Inflammatory macrophage treated with lipopolysaccharide for 4 hours (primary cell): ENCODE measurements around the gene PTH2.
"Not testable (repeated sequence)": the region's sequence is repeated elsewhere in the genome, so short reads cannot be mapped to it uniquely, and the experiment has no call there.

Experiments
- DNase-seq: peaks from one replicate; pipeline ENCODE4 v3.0.0-alpha.2; 2020

Gene PTH2

DNA sequence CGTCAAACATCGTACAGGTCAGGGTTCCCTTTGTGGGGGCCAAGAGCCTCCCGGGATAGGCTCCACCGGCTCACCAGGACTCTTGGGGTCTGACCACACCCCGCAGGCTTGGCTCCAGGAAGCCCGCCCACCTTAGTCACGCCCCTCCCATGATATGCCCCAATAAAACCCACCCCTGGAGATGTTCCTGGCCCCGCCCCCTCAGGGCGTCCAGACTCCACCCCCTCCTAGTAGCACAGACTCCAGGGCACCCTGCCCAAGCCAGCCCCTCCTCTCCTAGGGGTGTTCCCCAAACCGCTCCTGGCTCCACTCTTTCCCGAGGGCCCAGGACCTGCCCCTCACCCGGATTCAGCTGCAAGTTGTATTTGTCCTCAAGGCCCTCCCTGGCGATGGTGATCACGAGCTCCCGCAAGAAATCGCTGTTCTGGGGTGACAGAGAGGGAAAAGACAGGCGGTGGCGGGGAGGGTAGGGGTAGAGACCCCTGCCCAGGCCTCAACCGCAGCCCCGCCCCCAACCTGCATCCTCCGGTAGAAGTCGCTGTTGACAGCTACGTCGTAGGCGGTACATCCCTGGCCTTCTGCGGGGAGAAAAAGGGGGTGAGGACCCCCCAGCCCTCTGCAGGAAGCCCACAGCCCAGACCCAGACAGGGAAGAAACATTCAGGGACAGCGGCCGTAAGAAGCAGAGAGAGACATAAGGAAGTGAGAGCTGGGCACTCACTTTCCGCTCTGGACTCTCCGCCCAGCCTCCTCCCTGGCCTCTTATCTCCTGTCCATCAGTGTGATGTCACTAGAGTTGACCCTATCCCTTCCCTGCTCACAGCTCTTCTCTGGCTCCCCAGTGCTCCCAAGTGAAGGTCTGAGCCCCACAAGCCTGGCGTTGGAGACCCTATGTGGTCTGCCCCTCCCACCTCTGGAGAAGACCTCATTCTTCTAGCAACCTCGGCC is 24.5 kb upstream of the PTH2 start:
- no peak for DNase-seq

DNA sequence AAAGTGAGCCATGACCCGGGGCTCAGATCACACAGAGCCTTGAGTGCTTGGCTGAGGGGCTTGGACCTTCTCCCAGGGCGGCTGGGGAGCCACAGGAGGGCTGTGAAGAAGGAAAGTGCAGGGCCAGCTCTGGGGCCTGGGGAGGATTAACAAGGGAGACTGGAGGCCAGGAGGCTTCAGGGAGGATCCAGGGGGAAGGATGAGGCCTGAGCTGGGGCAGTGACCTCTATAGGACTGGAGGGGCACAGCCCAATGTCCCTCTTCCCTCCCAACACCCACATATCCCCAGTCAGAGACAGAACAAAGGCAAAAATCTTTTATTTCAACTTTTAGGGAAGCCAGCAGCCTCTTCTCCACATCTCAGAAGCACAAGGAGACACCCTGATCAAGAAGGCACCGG is 22.8 kb upstream of the PTH2 start:
- DNase-seq, result no peak

DNA sequence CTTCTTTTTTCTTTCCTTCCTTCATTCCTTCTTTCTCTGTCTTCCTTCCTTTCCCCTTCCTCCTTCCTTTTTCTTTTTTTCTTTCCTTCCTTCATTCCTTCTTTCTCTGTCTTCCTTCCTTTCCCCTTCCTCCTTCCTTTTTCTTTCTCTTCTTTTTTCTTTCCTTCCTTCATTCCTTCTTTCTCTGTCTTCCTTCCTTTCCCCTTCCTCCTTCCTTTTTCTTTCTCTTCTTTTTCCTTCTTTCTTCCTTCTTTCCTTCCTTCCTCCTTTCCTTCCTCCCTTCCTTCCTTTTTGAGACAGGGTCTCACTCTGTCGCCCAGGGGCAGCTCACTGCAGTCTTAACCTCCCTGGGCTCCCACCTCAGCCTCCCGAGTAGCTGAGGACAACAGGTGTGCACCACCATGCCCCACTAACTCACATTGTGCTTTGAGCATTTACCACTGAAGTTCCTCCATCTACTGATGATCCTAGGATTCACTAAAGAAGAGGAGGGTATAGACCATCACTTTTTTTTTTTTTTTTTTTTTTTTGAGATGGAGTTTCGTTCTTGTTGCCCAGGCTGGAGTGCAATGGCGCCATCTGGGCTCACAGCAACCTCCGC is 21.0 kb upstream of the PTH2 start:
- DNase-seq, result not testable (repeated sequence)

DNA sequence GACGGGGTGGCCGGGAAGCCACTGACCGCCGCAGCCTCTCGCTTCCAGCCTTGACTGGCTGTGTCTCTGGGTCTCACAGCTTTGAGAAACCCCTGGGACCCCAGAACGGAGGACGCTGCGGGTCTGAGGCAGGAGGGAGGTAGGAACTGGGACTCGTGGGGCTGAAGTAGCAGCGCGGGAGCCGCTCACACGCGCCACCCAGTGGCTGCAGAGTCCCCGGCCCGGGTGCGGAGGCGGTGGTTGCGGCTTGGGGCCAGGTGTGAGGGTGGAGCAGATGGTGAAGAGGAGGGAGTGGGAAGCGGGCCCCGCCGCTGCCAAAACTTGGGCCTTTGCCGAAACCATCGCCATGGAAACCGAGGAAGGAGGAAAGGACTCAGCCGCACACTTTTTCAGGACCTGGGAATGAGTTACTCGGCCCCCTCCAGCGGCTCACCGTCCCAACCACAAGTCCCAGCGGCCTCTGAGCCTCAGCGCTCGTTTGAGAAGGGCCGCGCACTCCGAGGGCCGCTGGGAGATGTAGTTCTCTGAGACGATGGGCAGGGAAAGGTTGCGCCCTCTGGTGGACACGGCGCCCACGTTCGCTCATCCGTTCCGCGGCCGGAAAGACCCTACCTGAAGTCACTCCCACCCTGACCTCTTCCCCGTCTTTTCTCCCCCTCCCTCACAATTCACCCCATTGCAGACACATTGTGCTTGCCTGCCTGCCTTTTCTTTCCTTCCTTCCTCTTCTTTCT is 20.3 kb upstream of the PTH2 start:
- DNase-seq, result peak; percentile 95

DNA sequence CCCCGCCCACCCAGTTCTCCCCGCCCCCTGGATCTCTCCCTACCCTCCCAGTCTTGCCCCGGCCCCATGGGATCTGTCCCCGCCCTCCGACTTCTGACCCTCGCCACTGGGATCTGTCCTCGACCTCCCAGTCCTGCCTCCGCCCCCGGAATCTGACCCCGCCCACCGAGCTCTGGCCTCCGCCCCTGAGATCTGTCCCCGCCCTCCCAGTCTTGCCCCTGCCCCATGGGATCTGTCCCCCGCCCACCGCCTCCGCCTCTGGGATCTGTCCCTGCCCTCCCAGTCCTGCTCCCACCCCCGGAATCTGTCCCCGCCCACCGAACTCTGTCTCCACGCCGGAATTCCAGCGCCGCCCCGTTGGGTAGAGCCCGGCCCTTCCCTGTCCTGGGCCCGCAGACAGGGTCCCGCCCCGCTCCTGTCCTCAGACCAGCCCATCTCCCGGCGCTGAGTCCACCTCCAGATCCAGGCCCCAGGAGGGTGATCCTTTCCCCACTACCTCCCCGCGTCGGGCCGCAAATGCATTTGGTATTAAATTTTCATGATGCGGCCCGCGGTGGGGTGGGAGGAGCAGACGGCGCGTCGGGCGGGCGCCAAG is 19.6 kb upstream of the PTH2 start:
- peak; percentile 56 for DNase-seq

DNA sequence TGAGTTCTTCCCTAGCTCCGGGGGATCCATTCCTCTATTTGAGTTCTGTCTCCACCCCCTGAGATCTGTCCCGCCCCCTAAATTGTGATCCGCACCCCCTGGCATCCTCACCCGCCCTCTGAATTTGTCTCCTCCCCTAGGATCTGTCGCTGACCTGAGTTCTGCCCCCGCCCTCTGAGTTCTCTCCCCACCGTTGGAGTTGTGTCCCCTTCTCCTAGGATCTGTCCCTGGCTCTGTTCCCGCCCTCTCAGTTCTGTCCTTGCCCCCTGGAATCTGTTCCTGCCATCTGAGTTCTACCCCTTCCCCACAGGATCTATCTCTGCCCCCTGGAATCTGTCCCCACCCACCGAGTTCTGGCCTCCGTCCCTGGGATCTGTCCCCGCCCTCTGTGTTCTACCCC is 19.1 kb upstream of the PTH2 start:
- no peak for DNase-seq

DNA sequence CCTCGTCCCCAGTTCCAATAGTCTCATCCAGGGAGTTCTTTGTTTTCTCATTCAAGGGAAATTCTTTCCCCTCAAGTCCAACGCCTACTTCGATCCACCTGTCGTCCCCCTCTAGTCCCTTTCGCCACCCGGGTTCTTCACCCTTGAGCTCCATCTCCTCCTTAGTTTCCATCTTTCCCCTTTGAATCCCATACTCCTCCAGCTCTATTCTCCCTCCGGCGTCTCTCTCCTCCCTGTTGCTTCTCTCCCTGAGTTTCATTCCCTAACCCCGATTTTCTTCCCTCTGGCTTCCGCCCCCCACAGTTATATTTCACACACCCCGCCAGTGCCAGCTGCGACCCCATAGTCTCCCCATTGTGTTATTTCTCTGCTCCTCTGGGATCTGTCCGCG is 18.7 kb upstream of the PTH2 start:
- no peak for DNase-seq

DNA sequence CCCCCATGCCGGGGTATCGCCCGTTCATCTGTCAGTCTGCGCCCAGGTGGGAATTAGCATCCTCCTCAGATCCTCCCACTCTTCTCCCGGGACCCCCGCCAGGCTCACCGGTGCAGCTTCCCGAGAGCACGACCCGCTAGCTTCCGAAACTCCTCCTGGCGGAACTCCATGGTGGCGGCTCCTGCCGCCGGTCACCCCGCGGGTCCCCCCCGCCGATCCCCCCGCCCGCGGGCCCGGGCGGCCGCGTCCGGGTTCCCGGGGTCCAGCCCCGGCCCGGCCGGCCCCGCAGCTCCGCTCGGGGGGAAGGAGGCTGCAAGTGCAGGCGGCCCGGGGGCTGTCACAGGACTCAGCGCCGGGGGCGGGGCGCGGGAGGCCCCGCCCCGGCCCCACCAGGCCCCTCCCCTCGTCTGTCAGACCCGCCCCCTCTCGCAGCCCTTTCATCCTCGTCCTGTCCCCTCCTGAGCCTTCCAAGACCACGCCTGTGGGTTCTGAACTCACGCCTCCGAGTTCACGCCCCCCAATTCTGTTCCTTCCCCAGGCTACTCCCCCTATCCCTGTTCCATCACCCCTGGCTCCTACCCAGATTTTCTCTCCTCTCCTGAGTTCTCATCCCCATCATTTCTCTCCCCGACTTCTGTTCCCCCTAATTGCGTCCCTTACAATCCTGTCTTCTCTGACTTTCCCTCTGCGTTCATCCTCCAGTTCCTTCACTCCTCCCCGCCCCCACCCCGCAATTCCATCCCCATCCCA is 18.1 kb upstream of the PTH2 start, which contains the start of gene SLC17A7:
Gene SLC17A7 (minus strand): TSS at position 318 of the 750 bp plus-strand sequence. CDS start 148 bp downstream, at position 170.
- DNase-seq, result peak; percentile 24

DNA sequence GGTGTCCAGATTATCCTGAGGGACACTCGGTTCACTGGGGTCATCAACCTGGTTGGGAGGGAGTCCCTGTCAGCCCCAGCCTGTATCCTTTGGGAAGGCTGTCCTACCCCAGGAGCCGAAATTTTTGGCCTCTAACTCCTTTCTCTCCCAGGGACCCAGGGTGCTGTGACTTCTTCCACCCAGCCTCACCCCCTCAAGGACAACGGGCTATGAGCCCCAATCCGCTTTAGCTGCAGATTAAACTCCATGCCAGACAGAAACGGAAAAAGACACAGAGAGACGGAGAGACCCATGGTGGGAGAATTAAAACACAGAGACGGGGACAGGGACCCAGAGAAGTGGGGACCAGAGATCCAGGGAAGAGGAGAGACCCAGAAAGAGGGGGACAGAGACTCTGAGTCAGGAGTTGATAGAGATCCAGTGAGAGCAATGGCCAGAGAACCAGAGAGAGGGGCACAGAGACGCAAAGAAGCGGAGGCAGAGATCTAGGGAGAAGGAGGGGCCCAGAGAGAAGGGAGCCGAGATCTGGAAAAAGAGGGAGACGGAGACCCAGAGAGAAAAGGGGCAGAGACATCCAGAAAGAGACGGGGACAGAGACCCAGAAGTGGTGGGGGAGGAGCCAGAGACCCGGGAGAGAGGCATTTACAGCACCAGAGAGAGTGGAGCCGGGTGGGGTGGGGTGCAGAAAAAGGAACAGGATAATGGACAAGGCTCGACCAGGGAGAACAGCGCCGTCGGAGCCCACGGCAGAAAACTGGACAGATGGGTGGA is 17.4 kb upstream of the PTH2 start:
- DNase-seq, result no peak

DNA sequence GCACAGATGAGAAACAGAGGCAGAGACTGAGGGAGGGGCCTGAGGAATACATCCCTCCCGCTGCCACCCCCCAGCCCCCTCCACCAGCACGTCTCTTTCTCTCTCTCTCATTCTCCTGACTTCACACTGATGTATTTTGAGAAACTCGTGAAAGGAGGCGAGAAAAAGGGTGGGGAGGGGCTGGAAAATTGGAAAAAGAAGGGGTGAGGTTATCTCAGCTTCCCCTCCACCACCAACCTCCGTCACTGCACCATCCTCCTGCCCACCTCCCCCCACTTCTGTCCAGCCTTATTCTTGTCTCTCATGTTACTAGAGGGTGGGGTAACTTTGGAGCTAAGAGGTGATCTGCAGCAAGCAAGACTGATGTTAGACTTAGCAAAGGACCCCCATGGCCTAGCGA is 16.6 kb upstream of the PTH2 start:
- no peak for DNase-seq

DNA sequence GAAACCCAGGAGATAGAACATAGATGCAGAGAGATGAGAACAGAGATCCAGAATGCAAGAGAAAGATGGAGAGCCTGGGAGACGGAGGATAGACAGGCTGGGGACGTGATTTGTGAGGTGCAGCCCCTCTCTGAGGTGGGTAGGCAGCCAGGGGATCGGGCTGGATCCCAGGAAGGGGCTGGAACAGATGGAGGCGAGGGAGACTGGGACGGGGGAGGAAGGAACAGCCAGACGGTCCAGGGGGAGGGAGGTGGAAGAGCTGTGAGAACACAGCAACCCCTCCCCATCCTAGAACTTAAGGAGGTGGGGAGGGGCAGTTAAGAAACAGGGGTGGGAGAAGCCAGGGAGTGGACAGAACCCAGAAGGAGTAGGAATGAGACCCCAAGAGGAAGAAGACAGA is 15.0 kb upstream of the PTH2 start:
- no peak for DNase-seq

DNA sequence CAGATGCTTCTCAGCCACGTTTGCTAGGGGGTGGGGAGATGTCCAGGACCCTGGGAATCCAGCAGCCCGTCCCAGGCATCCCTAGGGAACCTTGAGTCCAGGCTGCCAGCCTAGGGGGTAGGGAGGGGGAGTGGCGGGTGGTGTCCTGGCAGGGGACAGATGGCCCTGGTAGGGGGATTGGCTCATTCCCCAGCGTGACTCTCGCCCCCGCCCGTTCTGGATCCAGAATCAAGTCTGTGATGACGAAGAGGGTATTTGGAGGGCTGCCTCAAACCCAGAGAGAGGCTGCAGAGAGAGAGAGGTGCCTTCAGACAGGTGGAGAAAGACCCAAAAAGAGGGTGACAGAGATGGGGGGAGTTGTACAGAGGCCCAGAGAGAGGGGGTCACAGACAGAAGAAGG is 14.0 kb upstream of the PTH2 start:
- DNase-seq, result no peak

DNA sequence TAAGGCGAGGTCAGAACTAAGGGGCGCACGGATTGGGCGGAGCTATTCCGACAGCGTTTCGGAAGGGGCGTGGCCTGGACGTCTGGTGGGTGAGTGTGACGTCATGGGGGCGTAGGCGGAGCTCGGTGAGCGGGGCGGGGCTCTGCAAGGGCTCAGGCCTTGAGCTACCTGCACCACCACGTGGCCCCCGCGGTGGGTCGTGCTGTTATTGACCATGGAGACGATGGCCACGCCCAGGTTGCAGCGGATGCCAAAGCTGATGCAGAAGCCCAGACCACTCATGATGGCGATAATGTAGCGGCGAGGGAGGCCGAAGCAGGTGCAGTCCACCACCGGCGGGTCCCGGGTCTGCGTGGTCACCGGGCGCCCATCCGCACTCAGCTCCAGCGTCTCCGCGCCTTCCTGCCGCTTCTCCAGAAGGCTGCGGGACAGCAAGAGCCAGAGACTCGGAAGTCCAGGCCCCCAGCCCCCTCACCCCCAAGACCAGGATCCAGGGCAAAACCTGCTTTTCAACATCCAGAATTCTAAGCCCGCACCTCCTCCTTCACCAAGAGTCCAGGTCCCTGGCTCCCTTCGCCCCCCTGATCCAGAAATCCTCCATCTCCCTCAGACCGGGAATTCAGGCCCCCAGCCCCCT is 13.3 kb upstream of the PTH2 start:
- peak; percentile 31 for DNase-seq

DNA sequence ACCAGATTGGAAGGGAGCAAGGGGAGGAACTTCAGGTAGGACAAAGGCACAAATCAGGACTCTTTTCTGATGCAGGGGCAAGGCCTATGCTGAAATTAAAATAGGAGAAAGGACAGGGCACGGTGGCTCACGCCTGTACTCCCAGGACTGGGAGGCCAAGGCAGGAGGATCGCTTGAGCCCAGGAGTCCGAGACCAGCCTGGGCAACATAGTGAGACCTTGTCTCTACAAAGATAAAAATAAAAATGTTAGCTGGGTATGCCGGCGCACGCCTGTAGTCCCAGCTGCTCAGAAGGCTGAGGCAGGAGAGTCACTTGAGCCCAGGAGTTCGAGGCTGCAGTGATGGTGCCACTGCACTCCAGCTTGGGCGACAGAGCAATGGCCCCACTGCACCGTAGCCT is 12.4 kb upstream of the PTH2 start:
- no peak for DNase-seq

DNA sequence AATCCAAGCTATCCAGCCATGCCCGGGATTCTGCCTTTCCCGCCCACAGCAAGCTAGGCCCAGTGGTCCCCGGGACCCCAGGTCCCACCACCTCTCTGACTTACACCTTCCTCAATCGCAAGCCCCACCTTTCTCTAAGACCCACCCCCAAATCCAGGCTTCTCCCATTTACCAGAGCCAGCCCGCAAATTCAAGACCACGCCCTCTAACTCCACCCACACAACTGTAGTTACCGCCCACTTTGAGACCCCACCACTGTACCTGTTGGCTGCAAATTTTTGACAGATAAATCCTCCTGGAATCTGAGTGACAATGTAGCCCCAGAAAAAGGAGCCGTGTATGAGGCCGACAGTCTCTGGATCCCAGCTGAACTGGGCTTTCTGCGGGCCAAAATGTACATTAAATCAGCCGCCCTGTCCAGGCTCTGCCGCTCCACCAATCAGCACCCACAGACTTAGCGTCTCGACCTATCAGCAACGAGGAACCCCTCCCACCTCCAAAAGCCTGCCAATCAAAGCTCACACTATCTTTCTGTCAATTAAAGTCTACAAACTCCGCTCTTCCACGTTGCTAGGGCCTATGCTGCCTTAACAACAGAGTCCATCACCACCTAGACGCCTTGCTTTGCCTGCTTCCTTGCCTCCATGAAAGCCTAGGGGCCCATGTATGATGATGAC is 11.8 kb upstream of the PTH2 start:
- DNase-seq, result no peak

DNA sequence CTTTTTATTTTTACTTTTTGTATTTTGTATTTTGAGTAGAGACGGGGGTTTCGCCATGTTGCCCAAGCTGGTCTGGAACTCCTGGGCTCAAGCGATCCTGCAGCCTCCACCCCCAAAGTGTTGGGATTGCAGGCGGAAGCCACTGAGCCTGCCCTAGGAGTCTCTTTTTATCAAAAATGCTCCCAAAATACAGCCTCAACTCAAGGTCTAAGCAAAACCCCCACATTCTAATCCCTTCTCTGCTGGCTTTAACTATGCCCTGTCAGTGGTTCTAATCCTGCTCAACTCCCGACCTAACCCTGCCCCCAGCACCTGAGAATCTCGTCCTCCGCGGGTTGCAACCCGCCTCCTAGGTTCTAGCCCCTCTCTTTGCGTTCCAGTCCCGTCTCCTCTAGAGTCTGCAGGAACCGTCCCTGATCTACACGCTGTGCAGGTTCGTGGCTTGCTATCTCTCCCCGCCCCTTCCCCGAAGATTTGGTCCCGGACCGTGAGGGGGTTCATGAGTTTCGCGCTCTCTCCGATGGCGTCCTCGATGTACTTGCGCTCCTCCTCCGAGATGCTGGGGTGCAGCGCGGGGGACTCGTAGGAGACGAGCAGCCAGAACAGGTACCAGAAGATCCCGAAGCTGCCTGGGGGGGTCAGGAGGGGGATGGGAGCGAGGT is 10.1 kb upstream of the PTH2 start:
- DNase-seq, result no peak

DNA sequence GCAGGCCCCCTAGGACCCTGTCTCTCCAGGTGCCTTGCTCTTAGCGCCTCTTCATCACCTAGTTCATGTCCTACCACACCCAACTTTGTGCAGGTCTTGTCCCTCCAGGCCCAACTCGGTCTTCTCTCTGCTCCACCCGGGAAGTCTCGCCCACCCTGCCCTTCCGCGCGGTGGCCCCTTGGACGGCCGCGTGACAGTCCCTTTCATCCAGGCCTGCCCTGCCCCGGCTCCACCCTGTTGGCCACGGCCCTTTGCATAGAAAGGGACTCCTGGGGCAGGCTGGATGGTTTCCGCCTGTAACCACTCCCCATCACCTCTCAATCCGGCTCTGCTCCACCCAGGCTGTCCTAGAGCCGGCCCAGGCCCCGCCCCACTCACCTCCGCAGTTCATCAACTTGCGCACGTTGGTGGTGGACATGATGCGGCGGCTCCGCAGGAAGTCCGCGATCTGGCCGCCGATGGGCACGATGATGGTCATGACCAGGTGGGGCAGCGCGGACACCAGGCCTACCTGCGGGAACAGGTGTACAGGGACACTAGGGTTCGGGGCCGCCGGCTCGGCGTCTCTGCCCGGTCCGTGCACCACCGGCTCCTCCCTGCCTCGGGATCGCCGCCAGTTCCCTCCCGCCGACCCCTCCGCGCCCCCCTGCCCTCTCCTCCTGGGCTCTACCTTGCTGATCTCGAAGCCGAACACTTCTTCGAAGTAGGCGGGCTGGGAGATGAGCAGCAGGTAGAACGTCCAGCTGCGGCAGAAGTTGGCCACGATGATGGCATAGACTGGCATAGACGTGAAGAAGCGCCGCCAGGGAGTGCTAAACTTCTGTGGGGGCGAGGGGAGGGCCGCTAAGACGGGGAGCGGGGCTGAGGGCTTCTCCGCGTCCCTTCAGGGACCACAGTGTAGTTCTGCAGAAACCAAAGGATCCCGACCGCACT is 9.2 kb upstream of the PTH2 start:
- DNase-seq, result no peak

DNA sequence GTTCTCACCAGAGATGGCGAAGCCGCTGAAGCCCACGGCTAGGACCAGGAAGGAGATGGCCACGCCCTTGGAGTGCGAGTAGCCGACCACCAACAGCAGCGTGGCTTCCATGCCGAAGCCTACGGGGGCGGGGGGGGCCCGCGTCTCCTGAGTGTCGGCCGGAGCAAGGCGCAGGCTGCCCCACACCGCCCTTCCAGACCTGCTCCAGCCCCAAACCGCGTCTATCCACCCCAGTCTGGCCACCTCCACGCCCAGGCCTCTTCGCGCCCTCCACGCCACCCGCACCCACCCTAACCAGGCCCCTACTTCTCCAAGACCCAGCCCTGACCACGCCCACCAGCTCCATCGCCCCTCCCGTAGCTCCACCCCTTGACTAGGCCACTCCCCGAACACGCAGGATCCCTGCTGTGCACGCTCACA is 8.1 kb upstream of the PTH2 start:
- no peak for DNase-seq
